K562 (cell line): ENCODE measurements around the gene TDRD12. TPM values are rescaled to one million over a fixed set of nuclear protein-coding genes. Genes with fewer than 3 reads are reported as not detected.

Experiments
- CBX1 ChIP-seq: sonication (generic); IDR thresholded peaks from 2 replicates; pipeline ENCODE4 v1.6.1; 2016; ENCODE audit warnings: antibody characterized with exemption, low read depth, mild to moderate bottlenecking
- CLOCK ChIP-seq: fragments of 250-450 bp; sonication (Bioruptor Pico); IDR thresholded peaks from 2 replicates; pipeline ENCODE4 v1.4.0; 2020; ENCODE audit warnings: mild to moderate bottlenecking, moderate library complexity, borderline replicate concordance
- RREB1 ChIP-seq: fragments of 250-450 bp; sonication (Bioruptor Pico); IDR thresholded peaks from 2 replicates; pipeline ENCODE4 v1.4.0; 2020
- TAL1 ChIP-seq: fragments of 450-650 bp; IDR thresholded peaks from 2 replicates; pipeline ENCODE4 v1.6.1; 2016; ENCODE audit warnings: mild to moderate bottlenecking
- THRAP3 ChIP-seq: fragments of 450-650 bp; IDR thresholded peaks from 2 replicates; pipeline ENCODE4 v1.6.1; 2016; ENCODE audit warnings: mild to moderate bottlenecking, inconsistent platforms, borderline replicate concordance
- ZEB2 ChIP-seq: fragments of 450-650 bp; IDR thresholded peaks from 2 replicates; pipeline ENCODE4 v1.6.1; 2016
- ZNF507 ChIP-seq: conservative IDR thresholded peaks from 2 replicates; pipeline ENCODE4 v1.6.1; 2017; ENCODE audit warnings: missing genetic modification characterization, missing compliant biosample characterization
- polyA plus RNA-seq, 8 experiments: library from polyadenylated mRNA; depleted of rRNA in 4 of 8; stranded (reverse) in 5 of 8; unstranded in 3 of 8; fragments of >200 nt; fragmentation: Nextera tagmentation in 2 of 8; fragmentation: Illumina TruSeq in 1 of 8; extraction: Ambion mirVana in 2 of 8; extraction: Trizol in 1 of 8; gene quantifications; 2 replicates each; pipeline versions ENCODE4 v1.2.1 to v1.2.3, GENCODE V29; 2011 to 2014; ENCODE audit warnings: inconsistent platforms in 1 of 8, missing spikeins in 1 of 8
- total RNA-seq, 7 experiments: library from RNA; depleted of rRNA in 6 of 7; stranded (reverse); fragments of >200 nt in 6 of 7; fragmentation: Illumina TruSeq in 2 of 7; extraction: Trizol in 2 of 7; gene quantifications; 2 replicates each; pipeline versions ENCODE4 v1.2.1 to v1.2.3, GENCODE V29; 2011 to 2021; ENCODE audit warnings: low replicate concordance in 1 of 7

The TDRD12 gene
- total and polyA plus RNA-seq, 9 of the 15 experiments (the other 6 are each of a cell fraction or from before 2014, with no cell fraction given) = 0.03 TPM; not detected in 8

GRCh38 chr19:32809754-32810153 lies 90.2 kb downstream of the TDRD12 start (continued):
- TF ChIP-seq RREB1 (CRISPR knock-in tag) = no peak
- no peak for TF ChIP-seq THRAP3
- no peak for TF ChIP-seq CBX1
- no peak for TF ChIP-seq ZEB2
- no peak for TF ChIP-seq TAL1
- no peak for TF ChIP-seq ZNF507 (tag)
- no peak for TF ChIP-seq CLOCK (CRISPR knock-in tag)
